Endometrial microvascular endothelial cells (primary cell): ENCODE data around the gene LARP4B. TPM values are rescaled to one million over a fixed set of nuclear protein-coding genes. Genes with fewer than 3 reads are reported as not detected.

ENCODE experiments used
- in situ Hi-C: cut with HindIII; loops from 2 replicates; pipeline ENCODE4 v1.10.0; 2017; ENCODE audit warnings: low sequenced_read_pairs, low pct_unique_long_range_greater_than_20kb; ENCODE audit errors: inconsistent ontology term
- total RNA-seq: library from RNA; depleted of rRNA; stranded (reverse); fragments of >200 nt; gene quantifications from one replicate; pipeline ENCODE4 v1.2.3, GENCODE V29; 2015; ENCODE audit errors: inconsistent ontology term

LARP4B gene
- total RNA-seq, 1 donor from 2014 or later, result 31.8 TPM

DNA sequence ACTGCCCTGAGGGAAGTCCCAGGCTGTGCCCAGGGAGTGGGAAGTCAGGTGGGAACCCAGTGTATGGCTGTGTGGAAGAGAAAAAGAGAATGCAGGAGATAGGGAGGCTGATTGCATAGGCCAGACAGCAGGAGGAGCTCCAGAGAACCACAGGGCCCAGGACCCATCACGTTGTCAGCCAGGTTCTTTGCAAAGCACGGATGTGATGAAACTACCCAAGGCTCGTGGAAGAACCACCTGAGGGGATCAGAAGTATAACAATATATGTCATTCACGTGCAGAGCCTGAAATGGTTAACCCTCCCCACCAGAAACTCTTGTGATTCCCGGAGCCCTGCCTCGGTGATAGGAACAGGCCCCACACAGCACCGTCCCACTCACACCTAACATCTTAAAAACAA lies 83.6 kb downstream of the LARP4B start:
- in situ Hi-C loops, result no loop called here

DNA sequence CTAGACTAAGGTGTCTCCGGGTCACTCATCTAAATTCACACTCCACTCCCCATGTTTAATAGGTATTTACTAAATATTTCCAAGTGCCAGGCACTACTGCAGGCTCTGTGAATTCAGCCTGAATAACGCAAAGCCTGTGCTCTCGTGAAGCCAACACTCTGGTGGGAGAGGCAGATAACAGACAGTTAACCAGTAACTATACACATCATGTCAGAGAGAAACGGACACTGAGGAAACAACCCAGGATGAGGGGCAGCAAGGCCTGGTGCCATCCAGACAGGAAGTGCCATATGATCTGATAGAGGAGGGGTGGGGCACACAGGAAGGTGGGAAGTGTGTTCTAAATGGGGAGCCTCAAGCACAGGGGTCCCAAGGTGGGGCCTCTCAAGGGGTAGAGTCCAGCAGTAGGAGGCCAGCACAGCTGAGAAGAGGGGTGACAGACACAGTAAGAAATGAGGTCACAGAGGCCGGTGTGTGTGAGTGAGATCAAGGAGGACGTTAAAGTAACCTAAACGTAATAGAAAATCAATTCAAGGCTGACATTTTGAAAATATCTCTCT lies 85.3 kb downstream of the LARP4B start:
- in situ Hi-C loops, result no loop called here

DNA sequence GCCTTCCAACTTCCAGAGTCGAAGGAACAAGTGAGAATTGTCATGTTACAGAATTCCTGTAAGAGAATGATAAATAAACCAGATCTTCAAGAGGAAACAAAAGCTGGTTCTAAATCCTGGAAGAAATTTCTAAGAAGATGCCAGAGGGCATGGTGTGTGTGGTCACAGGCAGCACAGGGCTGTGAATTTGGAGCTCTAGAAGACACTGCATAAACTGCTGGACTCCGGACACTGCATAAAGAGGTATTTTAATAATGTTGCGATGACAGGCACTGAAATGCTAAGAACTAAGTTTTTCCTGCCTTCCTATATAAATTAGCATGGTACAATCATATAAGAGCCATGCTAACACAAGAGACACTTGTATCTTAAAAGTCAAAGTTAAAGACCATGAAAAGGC lies 86.0 kb downstream of the LARP4B start:
- in situ Hi-C loops, result no loop called here

DNA sequence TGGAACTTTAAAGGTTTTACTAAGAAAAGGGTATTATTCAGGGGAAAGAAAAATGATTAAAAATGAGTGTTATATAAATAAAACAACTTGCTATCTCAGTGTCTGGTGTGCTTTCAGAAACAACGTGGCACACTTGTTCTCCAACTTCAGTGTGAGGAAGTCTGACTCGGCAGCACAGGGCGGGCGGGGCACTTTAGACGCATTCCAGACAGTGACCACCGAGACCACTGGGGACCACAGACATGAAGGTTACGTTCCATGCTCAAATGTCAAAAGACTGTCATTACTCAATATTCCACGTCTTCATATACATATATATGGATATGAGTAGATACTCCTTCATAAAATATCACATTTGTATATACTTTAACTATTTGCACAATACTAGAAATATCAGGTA lies 87.0 kb downstream of the LARP4B start:
- in situ Hi-C loops, result no loop called here

DNA sequence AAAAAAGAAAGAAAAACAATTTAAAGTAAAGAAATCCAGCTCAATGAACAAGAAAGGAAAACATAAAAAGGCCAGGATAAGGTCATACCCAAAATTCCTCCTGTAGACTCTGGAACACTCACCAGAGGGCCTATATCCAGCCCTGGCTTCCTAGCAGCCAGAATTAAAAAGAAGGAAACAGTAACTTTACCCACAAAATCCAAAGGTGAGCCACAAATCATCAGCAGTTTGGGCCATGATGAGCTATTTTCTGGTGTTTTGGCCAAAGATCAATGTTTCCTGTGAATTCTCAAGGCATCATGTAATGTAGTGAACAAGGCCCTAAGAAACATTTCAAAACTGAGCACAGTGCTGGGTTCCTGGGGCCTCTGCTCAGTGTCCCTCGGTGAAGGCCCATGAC lies 87.8 kb downstream of the LARP4B start:
- in situ Hi-C loops, result no loop called here

DNA sequence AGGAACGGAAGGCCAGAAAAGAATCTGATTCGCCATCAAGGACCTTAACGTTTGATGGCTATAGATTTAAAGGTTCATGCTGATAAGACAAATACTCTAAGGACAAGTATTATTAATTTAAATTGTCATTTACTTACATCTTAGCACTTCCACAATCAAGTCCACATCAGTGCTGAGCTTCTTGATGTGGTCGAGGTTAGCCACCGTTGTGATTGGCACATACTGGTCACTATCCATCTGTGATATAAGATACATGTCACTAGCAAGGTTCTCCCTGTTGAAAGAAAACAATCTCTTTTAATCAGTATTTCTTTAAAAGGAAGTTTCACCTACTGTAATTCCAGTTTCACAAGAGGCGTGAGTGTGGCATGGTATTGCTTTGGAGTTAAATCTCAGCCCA lies 88.7 kb downstream of the LARP4B start:
- in situ Hi-C loops, result no loop called here

DNA sequence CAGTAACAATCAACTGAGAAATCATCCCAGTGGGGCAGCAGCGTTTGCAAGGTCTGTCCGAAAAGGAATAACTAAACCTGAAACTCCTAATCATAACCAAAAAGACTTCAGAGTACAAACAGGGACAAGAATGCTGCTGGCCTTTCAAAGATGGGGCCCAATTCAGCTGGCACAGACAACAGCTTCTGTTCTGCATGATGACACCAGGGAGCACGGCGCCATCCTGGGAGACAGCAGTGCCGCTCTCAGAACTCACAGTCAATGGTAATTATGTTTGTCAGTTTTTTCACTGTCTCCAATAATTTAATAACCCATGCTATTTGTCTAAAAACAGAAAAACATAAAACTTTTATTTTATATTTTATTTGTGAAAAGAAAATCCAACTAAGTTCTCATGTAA lies 90.0 kb downstream of the LARP4B start:
- in situ Hi-C loops, result no loop called here

DNA sequence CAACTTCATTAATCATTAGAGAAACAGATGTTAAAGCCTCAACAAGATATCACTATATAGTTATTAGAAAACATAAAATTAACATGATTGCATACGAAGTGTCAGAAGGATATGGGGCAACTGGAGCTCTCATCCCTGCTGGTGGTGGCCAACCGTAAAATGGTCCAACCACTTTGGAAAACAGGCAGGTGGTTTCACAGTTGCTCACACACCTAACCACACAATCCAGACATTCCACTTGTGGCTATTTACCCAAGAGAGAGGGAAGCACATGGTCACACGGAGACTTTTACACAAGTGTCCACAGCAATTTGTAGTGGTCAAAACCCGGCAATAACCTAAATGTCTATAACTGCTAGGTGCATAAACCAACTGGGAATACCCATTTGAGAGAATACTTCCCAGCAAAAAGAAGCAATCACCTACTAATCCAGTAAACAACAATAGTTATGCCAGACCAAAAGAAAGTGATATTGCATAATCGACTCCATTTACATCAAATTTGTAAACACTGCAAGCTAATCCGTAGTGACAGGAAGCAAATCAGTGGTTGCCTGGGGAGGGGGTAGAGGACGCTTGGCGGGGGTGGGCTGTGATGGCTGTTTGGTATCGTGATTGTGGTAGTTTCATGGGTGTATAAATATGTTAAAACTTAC lies 91.8 kb downstream of the LARP4B start:
- in situ Hi-C loops, result no loop called here

DNA sequence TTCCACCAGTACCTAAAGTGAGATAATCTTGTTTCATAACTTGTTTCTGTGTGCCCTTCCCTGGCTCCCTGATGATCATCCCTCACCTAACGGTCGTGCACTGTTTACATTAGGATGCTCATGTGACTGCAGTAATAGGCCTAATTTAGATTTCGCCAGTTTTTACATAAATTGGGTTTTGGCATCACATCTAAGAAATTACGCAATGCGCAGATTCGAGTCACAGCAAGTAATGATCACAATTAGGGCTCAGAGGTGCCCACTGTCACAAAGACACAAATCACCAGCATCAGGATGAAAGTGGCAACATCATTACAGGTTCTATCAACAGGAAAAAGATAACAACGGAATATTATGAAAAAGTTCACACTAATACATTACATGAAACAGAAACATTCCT lies 94.7 kb downstream of the LARP4B start:
- in situ Hi-C loops, result no loop called here

DNA sequence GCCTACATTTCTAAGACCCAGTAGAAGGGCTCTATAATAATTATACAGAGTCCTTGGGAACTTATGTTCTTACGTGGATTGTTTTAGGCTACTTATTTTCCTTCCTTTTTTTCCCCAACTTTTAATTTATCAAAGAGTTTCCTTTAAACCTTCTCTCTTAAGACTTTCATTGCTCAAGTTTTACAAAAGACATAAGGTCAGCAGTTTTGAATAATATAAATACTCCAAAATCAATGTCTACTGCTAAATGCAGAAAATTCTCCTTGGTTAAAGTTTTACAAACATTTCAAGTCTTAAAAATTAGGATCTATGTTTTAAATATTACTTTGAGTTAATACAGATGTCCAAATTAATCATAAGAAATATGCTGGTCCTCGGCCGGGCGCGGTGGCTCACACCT lies 97.0 kb downstream of the LARP4B start:
- in situ Hi-C loops, result no loop called here

DNA sequence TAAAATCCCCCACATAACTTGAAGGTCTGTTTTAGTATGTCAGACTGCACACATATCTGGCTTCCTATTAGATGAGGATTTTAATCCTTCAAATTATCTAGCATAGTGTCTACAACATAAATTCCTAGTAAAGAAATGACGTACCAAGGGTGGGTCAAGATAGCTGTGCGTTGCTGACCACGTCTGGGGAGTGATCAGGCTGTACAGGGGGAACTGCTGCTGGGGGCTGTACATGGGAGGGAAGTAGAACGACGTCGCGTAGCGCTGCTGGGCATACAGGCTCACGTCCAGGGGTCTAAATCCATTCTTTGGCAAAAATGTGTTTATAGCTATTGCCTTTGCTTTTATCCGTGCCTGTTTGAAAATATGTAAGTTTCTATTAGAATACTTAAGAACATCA lies 102.3 kb downstream of the LARP4B start:
- in situ Hi-C loops, result no loop called here

DNA sequence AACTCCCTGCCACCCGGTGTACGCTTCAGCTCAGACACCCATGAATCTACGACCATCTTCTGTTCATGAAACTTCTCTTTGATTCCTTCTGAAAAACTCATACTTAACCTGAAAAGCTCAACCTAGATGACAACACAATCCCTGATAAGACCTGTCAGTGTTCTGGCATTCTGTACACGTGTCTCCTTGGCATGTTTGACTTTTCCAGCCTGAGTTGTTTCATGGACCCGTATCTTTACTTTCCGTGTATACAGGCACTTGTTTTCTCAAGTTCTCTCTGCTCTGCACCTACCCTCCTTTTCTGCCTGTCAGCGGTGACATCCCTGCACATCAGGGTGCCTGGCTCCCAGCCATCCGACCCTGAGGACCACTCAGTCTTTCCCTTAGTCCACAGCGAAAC lies 103.3 kb downstream of the LARP4B start:
- in situ Hi-C loops, result no loop called here

DNA sequence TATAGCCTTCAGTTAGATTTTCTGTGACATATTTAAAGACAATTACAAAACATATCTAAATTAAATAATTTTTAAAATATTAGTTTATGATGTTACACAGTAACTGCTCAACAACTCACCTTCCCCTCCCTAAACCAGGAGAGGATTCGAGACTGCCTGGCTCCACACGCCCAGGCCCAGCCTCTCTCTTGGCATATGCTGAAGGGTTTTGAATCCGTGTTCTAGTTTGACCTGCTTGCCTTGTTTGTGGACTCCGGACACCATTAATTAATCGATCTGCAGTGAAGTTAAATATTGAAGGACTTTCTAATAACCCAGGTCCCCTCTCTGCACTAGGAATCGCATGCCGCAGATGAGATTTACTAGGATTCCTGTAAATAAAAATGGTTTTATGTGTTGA lies 106.6 kb downstream of the LARP4B start:
- in situ Hi-C loops, result no loop called here

DNA sequence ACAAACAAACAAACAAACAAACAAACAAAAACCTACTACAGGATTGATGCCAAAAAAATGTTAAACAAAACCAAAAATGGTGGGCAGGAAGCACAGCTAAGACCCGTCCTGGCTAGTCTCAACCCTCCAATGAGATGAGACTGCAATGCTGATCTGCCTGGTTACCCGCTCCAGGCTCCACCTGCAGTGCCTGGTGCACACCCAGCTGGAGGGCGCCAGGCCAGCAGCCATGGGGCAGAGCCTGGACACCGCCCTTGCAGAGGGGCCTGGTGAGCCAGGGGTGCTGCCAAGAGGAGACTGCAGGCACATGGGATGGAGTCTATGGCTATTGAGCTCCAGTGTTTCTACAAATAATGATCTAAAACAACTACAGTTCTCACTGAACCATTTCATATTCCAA lies 107.0 kb downstream of the LARP4B start:
- in situ Hi-C loops, result no loop called here

DNA sequence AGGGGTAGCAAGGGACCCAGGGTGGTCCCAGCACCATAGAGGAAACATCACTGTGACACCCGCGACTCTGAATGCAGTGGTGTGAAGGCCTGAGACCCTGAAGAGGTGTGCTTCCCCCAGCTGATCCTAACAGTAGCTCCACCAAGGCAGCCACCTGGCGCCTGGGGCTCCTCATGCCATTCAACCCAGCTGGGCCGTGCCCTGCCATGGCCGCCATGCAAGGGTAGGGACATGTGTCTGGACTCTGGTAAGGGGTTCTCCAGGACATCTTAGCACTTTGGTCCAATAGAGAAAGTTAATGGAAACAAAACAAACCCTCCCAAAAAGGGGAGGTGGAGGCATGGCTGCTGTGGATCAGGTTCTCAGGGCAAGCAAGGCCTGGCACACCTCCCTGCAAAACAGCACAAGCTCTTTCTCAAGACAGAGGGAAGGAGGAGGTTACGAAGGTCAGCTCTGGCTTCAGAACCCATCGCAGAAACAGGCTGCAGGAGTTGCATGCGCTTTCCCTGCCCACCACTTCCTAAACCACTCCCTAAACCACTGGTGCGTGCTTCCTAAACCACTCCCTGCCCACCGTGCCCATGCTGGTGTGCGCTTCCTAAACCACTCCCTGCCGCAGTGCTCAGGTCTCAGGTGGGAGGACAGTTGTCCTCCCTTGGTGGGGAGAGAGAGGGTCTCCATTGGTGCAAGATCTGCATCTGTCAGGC lies 108.7 kb downstream of the LARP4B start:
- in situ Hi-C loops, result no loop called here

DNA sequence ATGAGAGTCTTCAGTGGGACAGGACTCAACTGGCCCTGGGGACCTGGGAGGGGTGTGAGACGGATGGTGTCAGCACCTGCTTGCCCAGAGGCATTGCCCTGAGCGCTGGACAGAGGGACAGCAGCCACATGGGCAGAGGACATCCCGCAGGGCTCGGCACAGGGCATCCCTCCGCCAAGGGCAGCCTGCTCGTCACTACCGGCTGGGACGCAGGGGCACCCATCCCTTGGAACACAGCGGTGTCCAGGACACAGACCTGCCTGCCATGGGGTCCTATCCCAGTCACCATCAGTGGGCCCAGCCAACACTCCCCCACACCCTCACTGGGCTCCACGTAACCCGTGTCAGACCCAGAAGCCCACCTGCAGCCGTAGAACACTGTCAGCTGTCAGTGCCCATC lies 109.3 kb downstream of the LARP4B start:
- in situ Hi-C loops, result no loop called here

DNA sequence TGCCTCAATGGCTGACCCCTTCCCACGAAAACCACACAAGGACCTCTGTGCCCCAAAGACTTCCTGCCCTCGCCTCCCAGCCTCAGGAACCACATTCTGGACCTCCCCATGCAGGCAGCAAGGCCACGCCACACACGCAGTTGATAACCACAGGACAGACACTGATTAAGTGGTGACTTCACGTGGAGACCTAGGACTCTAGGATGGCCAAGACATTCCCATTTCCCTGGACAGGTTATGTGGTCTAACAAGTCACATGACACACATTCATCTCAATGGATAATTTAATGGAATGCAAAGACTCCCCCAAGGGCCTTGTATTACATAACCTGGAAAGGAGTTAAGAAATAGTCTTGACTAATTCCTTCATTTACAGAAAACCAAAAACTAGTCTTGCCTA lies 110.2 kb downstream of the LARP4B start:
- in situ Hi-C loops, result no loop called here

DNA sequence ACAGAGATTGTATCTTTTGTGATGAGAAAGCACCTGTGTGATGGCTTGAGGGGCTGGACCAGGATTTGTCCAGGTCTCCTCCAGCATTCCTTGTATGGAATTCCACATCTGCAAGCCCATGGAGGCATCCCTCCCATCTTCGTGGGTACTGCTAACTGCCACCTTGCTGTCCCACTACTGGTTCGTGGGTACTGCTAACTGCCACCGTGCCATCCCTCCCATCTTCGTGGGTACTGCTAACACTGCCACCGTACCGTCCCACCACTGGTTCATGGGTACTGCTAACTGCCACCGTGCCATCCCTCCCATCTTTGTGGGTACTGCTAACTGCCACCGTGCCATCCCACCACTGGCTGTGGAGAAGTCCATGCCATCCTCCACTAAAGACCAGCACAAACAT lies 111.7 kb downstream of the LARP4B start:
- in situ Hi-C loops, result no loop called here

DNA sequence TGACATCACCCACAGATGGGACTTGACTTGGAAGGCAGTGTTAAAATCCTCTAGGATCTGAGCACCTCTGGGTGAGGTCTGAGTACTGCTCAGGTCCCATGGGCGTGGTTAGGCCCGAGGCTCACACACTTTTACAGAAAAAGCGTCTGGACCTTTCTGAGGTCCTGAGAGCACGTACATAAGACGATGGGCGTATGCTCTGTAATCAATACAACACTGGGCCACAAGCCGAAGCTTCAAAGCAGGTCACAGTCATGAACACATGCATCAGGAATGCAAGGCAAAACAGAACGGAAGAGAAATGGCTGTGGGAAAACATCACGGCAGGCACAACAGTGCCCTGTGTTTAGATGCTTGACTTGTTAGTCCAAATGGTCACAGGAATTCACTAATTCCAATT lies 112.2 kb downstream of the LARP4B start:
- in situ Hi-C loops, result no loop called here

DNA sequence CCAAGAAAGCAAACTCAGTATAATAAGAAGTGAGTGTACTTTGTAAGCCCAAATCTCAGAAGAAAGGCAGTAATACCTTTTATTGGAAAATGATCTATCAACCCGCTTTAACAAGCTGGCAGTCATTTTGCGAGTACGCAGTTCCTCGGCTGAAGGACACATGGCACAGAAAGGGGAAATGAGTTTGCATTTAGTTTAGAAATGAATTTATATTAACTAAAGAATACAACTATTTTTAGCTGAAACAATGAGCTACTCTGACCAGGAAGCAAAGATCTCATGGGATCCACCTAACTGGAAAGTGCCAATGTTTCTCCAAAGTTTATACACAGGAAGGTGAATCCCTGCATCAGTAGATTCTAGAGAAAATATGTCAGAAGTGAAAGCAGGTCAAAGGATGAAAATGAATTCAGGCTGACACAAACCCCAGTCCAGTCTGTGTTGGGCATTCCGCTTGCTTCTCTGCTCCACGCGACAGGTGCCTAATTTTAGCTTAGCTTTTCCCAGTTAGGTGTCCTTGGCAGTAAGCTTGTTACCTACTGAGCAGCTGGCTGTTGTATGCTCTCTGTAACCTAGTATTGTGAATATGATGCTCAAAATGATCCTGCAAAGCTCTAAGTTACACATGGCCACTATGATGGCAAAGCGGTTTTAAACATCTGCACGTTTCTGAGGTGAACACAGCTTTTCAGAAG lies 112.8 kb downstream of the LARP4B start:
- in situ Hi-C loops, result no loop called here
